Stimulated activated CD4-positive, alpha-beta T cell treated with anti-CD3 and anti-CD28 coated beads, Interleukin-2, amount 100 ng/mL, for 48 hours (primary cell): ENCODE data around the gene ATRX.
"Not testable (repeated sequence)": the region's sequence is repeated elsewhere in the genome, so short reads cannot be mapped to it uniquely, and the experiment has no call there.

Source experiments
- DNase-seq, 2 donors: peaks; one replicate each; pipeline ENCODE4 v3.0.0-alpha.2; 2020

ATRX gene

GRCh38 chrX:77603635-77604336 lies 182.2 kb downstream of the ATRX start:
- DNase-seq, result no peak

- DNase-seq, result no peak
These were observed 188.5 kb downstream of the ATRX start for GRCh38 chrX:77597511-77597910.

GRCh38 chrX:77597090-77597489 lies 188.9 kb downstream of the ATRX start:
- DNase-seq, result no peak

- DNase-seq, result no peak
These were observed 190.2 kb downstream of the ATRX start for GRCh38 chrX:77595848-77596247.

GRCh38 chrX:77572322-77572721 lies 213.7 kb downstream of the ATRX start:
- no peak for DNase-seq

GRCh38 chrX:77565278-77565677 lies 220.7 kb downstream of the ATRX start:
- no peak for DNase-seq

GRCh38 chrX:77564823-77565222 lies 221.2 kb downstream of the ATRX start:
- no peak for DNase-seq

GRCh38 chrX:77561372-77561771 lies 224.6 kb downstream of the ATRX start:
- no peak for DNase-seq

- DNase-seq, result no peak
These were observed 229.7 kb downstream of the ATRX start for GRCh38 chrX:77556276-77556675.

- DNase-seq, result no peak
These were observed 237.3 kb downstream of the ATRX start for GRCh38 chrX:77548751-77549150.

- not testable (repeated sequence) for DNase-seq
These were observed 246.2 kb downstream of the ATRX start for GRCh38 chrX:77539778-77540177.

- not testable (repeated sequence) for DNase-seq
These were observed 254.8 kb downstream of the ATRX start for GRCh38 chrX:77531261-77531660.

GRCh38 chrX:77528034-77528433 lies 258.0 kb downstream of the ATRX start:
- no peak for DNase-seq

- no peak for DNase-seq
These were observed 258.6 kb downstream of the ATRX start for GRCh38 chrX:77527233-77528001.

- no peak for DNase-seq
These were observed 266.3 kb downstream of the ATRX start for GRCh38 chrX:77519765-77520164.

- DNase-seq, result no peak
These were observed 271.8 kb downstream of the ATRX start for GRCh38 chrX:77514177-77514576.

- DNase-seq, result no peak
These were observed 276.0 kb downstream of the ATRX start for GRCh38 chrX:77510007-77510406.

- DNase-seq, result no peak
These were observed 280.8 kb downstream of the ATRX start for GRCh38 chrX:77505227-77505626.

- DNase-seq, result no peak
These were observed 283.0 kb downstream of the ATRX start for GRCh38 chrX:77502951-77503525.

GRCh38 chrX:77500164-77500563 lies 285.9 kb downstream of the ATRX start:
- DNase-seq, result not testable (repeated sequence)

GRCh38 chrX:77493677-77494553 lies 292.1 kb downstream of the ATRX start:
- no peak for DNase-seq

GRCh38 chrX:77484045-77484444 lies 302.0 kb downstream of the ATRX start:
- DNase-seq, result no peak

- no peak for DNase-seq
These were observed 330.6 kb downstream of the ATRX start for GRCh38 chrX:77455437-77455836.
